Testis (tissue), 2 donors: ENCODE results near the gene MRPL32.

Experiments
- POLR2A ChIP-seq: fragments of 450-650 bp; IDR thresholded peaks from one replicate; pipeline ENCODE4 v1.6.1; 2017; ENCODE audit warnings: antibody characterized with exemption, mild to moderate bottlenecking, moderate library complexity
- TF ChIP-seq, protein P1 (sequence below), 3 experiments: fragments of 450-650 bp in 2 of 3; fragments of 200-600 bp in 1 of 3; sonication (generic) in 1 of 3; IDR thresholded peaks; one replicate each; pipeline ENCODE4 v1.5.1; 2016 to 2019; ENCODE audit warnings: antibody characterized with exemption in 3 of 3, mild to moderate bottlenecking in 2 of 3, moderate library complexity in 1 of 3

DNA sequence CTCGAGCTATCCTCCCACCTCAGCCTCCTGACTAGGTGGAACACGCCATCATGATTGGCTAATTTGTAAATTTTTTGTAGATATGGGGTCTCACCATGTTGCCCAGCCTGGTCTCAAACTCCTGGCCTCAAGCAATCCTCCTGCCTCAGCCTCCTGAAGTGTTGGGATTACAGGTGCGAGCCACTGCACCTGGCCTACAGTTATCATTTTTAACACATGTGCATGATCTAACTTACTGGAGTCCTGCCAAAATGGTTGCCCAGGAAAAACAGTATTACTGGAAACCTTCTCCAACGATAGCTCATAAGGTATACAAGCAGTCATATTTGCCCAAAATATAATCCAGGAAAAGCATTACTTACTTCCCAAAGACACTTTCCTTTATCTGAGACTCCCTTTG is 20.2 kb downstream of the MRPL32 start:
- TF ChIP-seq, protein P1, sequence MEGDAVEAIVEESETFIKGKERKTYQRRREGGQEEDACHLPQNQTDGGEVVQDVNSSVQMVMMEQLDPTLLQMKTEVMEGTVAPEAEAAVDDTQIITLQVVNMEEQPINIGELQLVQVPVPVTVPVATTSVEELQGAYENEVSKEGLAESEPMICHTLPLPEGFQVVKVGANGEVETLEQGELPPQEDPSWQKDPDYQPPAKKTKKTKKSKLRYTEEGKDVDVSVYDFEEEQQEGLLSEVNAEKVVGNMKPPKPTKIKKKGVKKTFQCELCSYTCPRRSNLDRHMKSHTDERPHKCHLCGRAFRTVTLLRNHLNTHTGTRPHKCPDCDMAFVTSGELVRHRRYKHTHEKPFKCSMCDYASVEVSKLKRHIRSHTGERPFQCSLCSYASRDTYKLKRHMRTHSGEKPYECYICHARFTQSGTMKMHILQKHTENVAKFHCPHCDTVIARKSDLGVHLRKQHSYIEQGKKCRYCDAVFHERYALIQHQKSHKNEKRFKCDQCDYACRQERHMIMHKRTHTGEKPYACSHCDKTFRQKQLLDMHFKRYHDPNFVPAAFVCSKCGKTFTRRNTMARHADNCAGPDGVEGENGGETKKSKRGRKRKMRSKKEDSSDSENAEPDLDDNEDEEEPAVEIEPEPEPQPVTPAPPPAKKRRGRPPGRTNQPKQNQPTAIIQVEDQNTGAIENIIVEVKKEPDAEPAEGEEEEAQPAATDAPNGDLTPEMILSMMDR (IDR thresholded peaks at IDR 0.05), result no peak
- no peak for TF ChIP-seq POLR2A
